ENCODE results near the gene SRRM3.

The SRRM3 gene

DNA sequence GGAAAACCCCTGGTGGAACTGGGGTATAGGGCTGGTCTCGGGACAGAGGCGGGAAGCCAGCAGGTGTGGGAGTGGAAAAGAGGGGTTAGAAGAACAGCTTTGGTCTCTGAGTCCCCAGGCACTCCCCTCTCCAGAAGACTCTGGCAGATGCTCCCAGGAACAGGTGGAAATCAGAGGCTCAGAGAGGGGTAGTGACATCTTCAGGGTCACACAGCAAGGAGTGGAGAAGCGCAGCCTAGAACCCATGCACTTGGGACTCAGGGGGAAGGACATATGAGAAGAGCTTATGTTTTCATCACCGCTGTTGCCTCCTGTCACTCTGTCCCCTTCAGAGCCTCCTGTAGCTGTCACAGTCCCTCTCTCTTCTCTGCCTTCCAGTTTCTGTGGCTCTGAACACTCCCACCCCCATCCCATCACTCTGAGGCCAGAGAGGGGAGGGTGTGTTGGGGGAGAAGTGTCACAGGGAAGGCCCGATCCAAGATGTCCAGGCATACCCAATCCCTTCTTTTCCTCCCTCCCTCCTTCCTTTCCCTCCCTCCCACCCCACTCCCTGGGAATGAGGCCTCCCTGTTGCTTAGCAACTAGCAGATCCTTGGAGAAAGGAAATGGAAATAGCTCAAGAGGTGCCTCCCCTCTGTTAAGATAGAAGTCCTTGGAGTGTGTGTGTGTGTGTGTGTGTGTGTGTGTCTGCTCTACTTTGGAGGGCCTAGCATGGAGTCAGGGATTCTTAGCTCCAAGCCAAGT lies 32.0 kb downstream of the SRRM3 start:
- H3F3A ChIP-seq (ENCODE audit: insufficient read depth, low read length) = no peaks in the 10 kb centered on the region
- no peaks in the 10 kb centered on the region for H3K79me2 ChIP-seq (ENCODE audit: insufficient read depth, low read length)
- H3K9ac ChIP-seq (ENCODE audit: low read length) = no peak overlapping the region
- no peak overlapping the region for H3K27ac ChIP-seq (ENCODE audit: low read depth, low read length, poor library complexity, severe bottlenecking)
- H3K4me3 ChIP-seq (ENCODE audit: low read depth, low read length, poor library complexity, severe bottlenecking) = no peak overlapping the region
- no peaks in the 10 kb centered on the region for H3K9me3 ChIP-seq (ENCODE audit: low read length)
- no peaks in the 10 kb centered on the region for H4K20me1 ChIP-seq (ENCODE audit: insufficient read depth, low read length)
- H3K4me2 ChIP-seq (ENCODE audit: low read length) = no peak overlapping the region
- peaks cover 7% of the 10 kb centered on the region for H3K27me3 ChIP-seq (ENCODE audit: insufficient read depth, low read length)
- H3K36me3 ChIP-seq (ENCODE audit: insufficient read depth, low read length) = no peaks in the 10 kb centered on the region
- no peak for TF ChIP-seq EZH2 (IDR thresholded peaks at IDR 0.05; ENCODE audit: borderline replicate concordance, low read length)
- TF ChIP-seq, protein P1, sequence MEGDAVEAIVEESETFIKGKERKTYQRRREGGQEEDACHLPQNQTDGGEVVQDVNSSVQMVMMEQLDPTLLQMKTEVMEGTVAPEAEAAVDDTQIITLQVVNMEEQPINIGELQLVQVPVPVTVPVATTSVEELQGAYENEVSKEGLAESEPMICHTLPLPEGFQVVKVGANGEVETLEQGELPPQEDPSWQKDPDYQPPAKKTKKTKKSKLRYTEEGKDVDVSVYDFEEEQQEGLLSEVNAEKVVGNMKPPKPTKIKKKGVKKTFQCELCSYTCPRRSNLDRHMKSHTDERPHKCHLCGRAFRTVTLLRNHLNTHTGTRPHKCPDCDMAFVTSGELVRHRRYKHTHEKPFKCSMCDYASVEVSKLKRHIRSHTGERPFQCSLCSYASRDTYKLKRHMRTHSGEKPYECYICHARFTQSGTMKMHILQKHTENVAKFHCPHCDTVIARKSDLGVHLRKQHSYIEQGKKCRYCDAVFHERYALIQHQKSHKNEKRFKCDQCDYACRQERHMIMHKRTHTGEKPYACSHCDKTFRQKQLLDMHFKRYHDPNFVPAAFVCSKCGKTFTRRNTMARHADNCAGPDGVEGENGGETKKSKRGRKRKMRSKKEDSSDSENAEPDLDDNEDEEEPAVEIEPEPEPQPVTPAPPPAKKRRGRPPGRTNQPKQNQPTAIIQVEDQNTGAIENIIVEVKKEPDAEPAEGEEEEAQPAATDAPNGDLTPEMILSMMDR (IDR thresholded peaks at IDR 0.05; ENCODE audit: low read length) = no peak
- H3K9me2 ChIP-seq (ENCODE audit: low read depth, low read length) = no peaks in the 10 kb centered on the region
- H3K4me1 ChIP-seq (ENCODE audit: insufficient read depth, low read length, severe bottlenecking) = no peaks in the 10 kb centered on the region
- H2AFZ ChIP-seq (ENCODE audit: low read length) = no peak overlapping the region

DNA sequence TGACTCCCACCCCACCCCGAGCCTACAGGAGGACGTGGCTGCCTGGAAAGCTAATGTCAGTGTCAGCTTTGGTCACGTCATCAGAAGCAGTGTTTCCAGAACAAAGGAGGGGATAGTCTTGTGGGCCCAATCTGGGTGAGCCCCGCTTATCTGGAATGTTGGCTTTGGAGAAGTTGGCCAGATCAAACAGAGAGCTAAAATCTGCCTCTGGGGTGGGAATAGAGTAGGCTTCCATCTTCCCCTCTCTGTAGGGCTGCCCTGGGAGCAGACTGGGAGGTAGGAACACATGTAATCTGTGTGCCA lies 32.5 kb downstream of the SRRM3 start:
- H3K27me3 ChIP-seq (ENCODE audit: insufficient read depth, low read length) = peaks cover 7% of the 10 kb centered on the region
- no peak overlapping the region for H2AFZ ChIP-seq (ENCODE audit: low read length)
- H3K4me1 ChIP-seq (ENCODE audit: insufficient read depth, low read length, severe bottlenecking) = no peaks in the 10 kb centered on the region
- TF ChIP-seq, protein P1 (IDR thresholded peaks at IDR 0.05; ENCODE audit: low read length) = no peak
- TF ChIP-seq EZH2 (IDR thresholded peaks at IDR 0.05; ENCODE audit: borderline replicate concordance, low read length) = no peak
- H4K20me1 ChIP-seq (ENCODE audit: insufficient read depth, low read length) = no peaks in the 10 kb centered on the region
- no peak overlapping the region for H3K27ac ChIP-seq (ENCODE audit: low read depth, low read length, poor library complexity, severe bottlenecking)
- no peak overlapping the region for H3K4me3 ChIP-seq (ENCODE audit: low read depth, low read length, poor library complexity, severe bottlenecking)
- no peaks in the 10 kb centered on the region for H3K9me3 ChIP-seq (ENCODE audit: low read length)
- H3K36me3 ChIP-seq (ENCODE audit: insufficient read depth, low read length) = no peaks in the 10 kb centered on the region
- no peaks in the 10 kb centered on the region for H3F3A ChIP-seq (ENCODE audit: insufficient read depth, low read length)
- no peaks in the 10 kb centered on the region for H3K79me2 ChIP-seq (ENCODE audit: insufficient read depth, low read length)
- H3K9me2 ChIP-seq (ENCODE audit: low read depth, low read length) = no peaks in the 10 kb centered on the region
- H3K4me2 ChIP-seq (ENCODE audit: low read length) = no peak overlapping the region
- H3K9ac ChIP-seq (ENCODE audit: low read length) = no peak overlapping the region

DNA sequence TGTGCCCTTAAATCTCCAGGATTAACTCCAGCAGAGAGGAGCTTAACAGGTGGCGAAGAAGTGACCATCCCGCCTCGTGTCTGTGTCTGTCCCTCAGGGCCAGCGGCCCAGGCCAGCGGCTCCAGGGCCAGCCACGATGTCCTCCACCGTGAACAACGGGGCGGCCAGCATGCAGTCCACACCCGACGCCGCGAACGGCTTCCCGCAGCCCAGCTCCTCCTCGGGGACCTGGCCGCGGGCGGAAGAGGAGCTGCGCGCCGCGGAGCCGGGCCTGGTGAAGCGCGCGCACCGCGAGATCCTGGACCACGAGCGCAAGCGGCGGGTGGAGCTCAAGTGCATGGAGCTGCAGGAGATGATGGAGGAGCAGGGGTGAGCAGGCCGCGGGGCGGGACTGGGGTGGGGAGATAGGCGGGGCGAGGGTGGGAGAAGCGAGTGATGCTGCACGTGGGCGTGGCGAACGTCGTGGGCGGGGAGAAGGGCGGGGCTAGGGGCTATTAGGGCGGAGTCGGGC lies 33.3 kb downstream of the SRRM3 start:
- no peak overlapping the region for H3K4me2 ChIP-seq (ENCODE audit: low read length)

More for the DNA sequence above, 33.3 kb downstream of the SRRM3 start:
- no peaks in the 10 kb centered on the region for H3K36me3 ChIP-seq (ENCODE audit: insufficient read depth, low read length)
- no peak overlapping the region for H2AFZ ChIP-seq (ENCODE audit: low read length)
- H3K9me3 ChIP-seq (ENCODE audit: low read length) = no peaks in the 10 kb centered on the region
- no peaks in the 10 kb centered on the region for H3K4me1 ChIP-seq (ENCODE audit: insufficient read depth, low read length, severe bottlenecking)
- H3K9ac ChIP-seq (ENCODE audit: low read length) = no peak overlapping the region
- no peaks in the 10 kb centered on the region for H3K79me2 ChIP-seq (ENCODE audit: insufficient read depth, low read length)
- H3F3A ChIP-seq (ENCODE audit: insufficient read depth, low read length) = no peaks in the 10 kb centered on the region
- no peaks in the 10 kb centered on the region for H3K9me2 ChIP-seq (ENCODE audit: low read depth, low read length)
- no peak overlapping the region for H3K4me3 ChIP-seq (ENCODE audit: low read depth, low read length, poor library complexity, severe bottlenecking)
- peaks cover 5% of the 10 kb centered on the region for H3K27me3 ChIP-seq (ENCODE audit: insufficient read depth, low read length)
- no peak overlapping the region for H3K27ac ChIP-seq (ENCODE audit: low read depth, low read length, poor library complexity, severe bottlenecking)
- no peaks in the 10 kb centered on the region for H4K20me1 ChIP-seq (ENCODE audit: insufficient read depth, low read length)
- TF ChIP-seq, protein P1 (IDR thresholded peaks at IDR 0.05; ENCODE audit: low read length) = no peak
- TF ChIP-seq EZH2 (IDR thresholded peaks at IDR 0.05; ENCODE audit: borderline replicate concordance, low read length) = no peak

Data from OCI-LY1 (cell line).